Liver (tissue), 9 donors: ENCODE data around the gene TMPRSS11A. TPM values are rescaled to one million over a fixed set of nuclear protein-coding genes. Genes with fewer than 3 reads are reported as not detected.

Experiments
- DNase-seq: peaks from one replicate; pipeline ENCODE4 v3.0.0-alpha.2; 2017; ENCODE audit warnings: low spot score
- H3K27ac ChIP-seq, 2 donors: one replicate each; pipeline ENCODE4 v1.7.0; 2013; ENCODE audit warnings: inconsistent platforms in 2 of 2, low read length in 2 of 2, control low read depth in 1 of 2, low read depth in 1 of 2, mild to moderate bottlenecking in 1 of 2
- H3K27me3 ChIP-seq, 4 donors: one replicate each; pipeline versions ENCODE4 v1.6.1 to v1.7.0; 2013; ENCODE audit warnings: low read length in 3 of 4, inconsistent platforms in 1 of 4, mild to moderate bottlenecking in 1 of 4, moderate library complexity in 1 of 4; ENCODE audit not compliant: control insufficient read depth in 4 of 4, insufficient read depth in 4 of 4
- H3K36me3 ChIP-seq, 4 donors: one replicate each; pipeline versions ENCODE4 v1.6.1 to v1.7.0; 2013; ENCODE audit warnings: low read length in 3 of 4, mild to moderate bottlenecking in 3 of 4, low read depth in 1 of 4, moderate library complexity in 1 of 4; ENCODE audit not compliant: control insufficient read depth in 4 of 4, insufficient read depth in 3 of 4
- H3K4me1 ChIP-seq, 4 donors: one replicate each; pipeline versions ENCODE4 v1.6.1 to v1.7.0; 2013; ENCODE audit warnings: low read length in 3 of 4, mild to moderate bottlenecking in 3 of 4, moderate library complexity in 1 of 4; ENCODE audit not compliant: control insufficient read depth in 4 of 4, insufficient read depth in 4 of 4
- H3K4me3 ChIP-seq, 3 donors: one replicate each; pipeline versions ENCODE4 v1.6.1 to v1.7.0; 2013; ENCODE audit warnings: low read length in 3 of 3, control low read depth in 1 of 3, low read depth in 1 of 3, mild to moderate bottlenecking in 1 of 3
- H3K9ac ChIP-seq, 2 donors: one replicate each; pipeline ENCODE4 v1.7.0; 2013; ENCODE audit warnings: low read length in 2 of 2, mild to moderate bottlenecking in 2 of 2, moderate library complexity in 2 of 2, control low read depth in 1 of 2, low read depth in 1 of 2
- H3K9me3 ChIP-seq, 4 donors: one replicate each; pipeline versions ENCODE4 v1.6.1 to v1.7.0; 2013; ENCODE audit warnings: low read length in 3 of 4; ENCODE audit not compliant: control insufficient read depth in 4 of 4
- EGR1 ChIP-seq, 2 donors: IDR thresholded peaks; 2 replicates each; pipeline ENCODE4 v1.6.1; 2016 to 2018; ENCODE audit warnings: antibody characterized with exemption in 2 of 2, low read depth in 2 of 2
- FOXA1 ChIP-seq: IDR thresholded peaks from 2 replicates; pipeline ENCODE4 v1.6.1; 2016; ENCODE audit warnings: antibody characterized with exemption
- HNF4A ChIP-seq, 2 donors: conservative IDR thresholded peaks; 2 replicates each; pipeline ENCODE4 v1.6.1; 2016; ENCODE audit warnings: antibody characterized with exemption in 2 of 2, mild to moderate bottlenecking in 2 of 2
- HNF4G ChIP-seq: IDR thresholded peaks from 2 replicates; pipeline ENCODE4 v1.6.1; 2016; ENCODE audit warnings: antibody characterized with exemption
- JUND ChIP-seq, 2 donors: IDR thresholded peaks; 2 replicates each; pipeline ENCODE4 v1.6.1; 2016; ENCODE audit warnings: antibody characterized with exemption in 2 of 2
- RAD21 ChIP-seq, 2 donors: IDR thresholded peaks; 2 replicates each; pipeline ENCODE4 v1.6.1; 2016; ENCODE audit warnings: antibody characterized with exemption in 2 of 2, mild to moderate bottlenecking in 2 of 2
- RXRA ChIP-seq, 2 donors: IDR thresholded peaks; 2 replicates each; pipeline ENCODE4 v1.6.1; 2017 to 2018; ENCODE audit warnings: antibody characterized with exemption in 2 of 2, mild to moderate bottlenecking in 1 of 2
- SP1 ChIP-seq: IDR thresholded peaks from 2 replicates; pipeline ENCODE4 v1.6.1; 2018; ENCODE audit warnings: antibody characterized with exemption, mild to moderate bottlenecking
- YY1 ChIP-seq: IDR thresholded peaks from 2 replicates; pipeline ENCODE4 v1.6.1; 2016; ENCODE audit warnings: antibody characterized with exemption, mild to moderate bottlenecking
- WGBS: extraction: QIAGEN DNeasy Blood & Tissue Kit; methylation state at CpG from one replicate; pipeline ENCODE4 v1.1.7; 2013; 5-methylcytosine and 5-hydroxymethylcytosine counted together
- polyA plus RNA-seq, 2 donors: library from polyadenylated mRNA; stranded (reverse) in 1 of 2; unstranded in 1 of 2; fragments of 200-250 nt in 1 of 2; fragments of >200 nt in 1 of 2; fragmentation: Nextera tagmentation in 1 of 2; extraction: Ambion mirVana in 1 of 2; gene quantifications; one replicate each; pipeline versions ENCODE4 v1.2.1 to v1.2.3, GENCODE V29; 2013 to 2015
- total RNA-seq, 2 donors: library from RNA; depleted of rRNA; stranded (reverse); fragments of >200 nt; gene quantifications; one replicate each; pipeline ENCODE4 v1.2.3, GENCODE V29; 2014
- TF ChIP-seq, protein P1 (sequence below): fragments of 150-350 bp; IDR thresholded peaks from 2 replicates; pipeline ENCODE4 v1.5.1; 2017; ENCODE audit warnings: improper control_type of control experiment, low read depth, low read length; ENCODE audit not compliant: missing input control
- TF ChIP-seq, protein P2 (sequence below): IDR thresholded peaks from 2 replicates; pipeline ENCODE4 v1.6.1; 2016; ENCODE audit warnings: antibody characterized with exemption
- TF ChIP-seq, protein P3 (sequence below): IDR thresholded peaks from 2 replicates; pipeline ENCODE4 v1.6.1; 2016; ENCODE audit warnings: antibody characterized with exemption
- TF ChIP-seq, protein P4 (sequence below): IDR thresholded peaks from 2 replicates; pipeline ENCODE4 v1.6.1; 2016; ENCODE audit warnings: antibody characterized with exemption, mild to moderate bottlenecking
- donor health status: healthy.
- donor health status: healthy.
- donor health status: healthy.
- donor health status: healthy.
- donor health status: healthy.

The TMPRSS11A gene
- total and polyA plus RNA-seq, 4 donors = 0.01 TPM; not detected in 3

DNA sequence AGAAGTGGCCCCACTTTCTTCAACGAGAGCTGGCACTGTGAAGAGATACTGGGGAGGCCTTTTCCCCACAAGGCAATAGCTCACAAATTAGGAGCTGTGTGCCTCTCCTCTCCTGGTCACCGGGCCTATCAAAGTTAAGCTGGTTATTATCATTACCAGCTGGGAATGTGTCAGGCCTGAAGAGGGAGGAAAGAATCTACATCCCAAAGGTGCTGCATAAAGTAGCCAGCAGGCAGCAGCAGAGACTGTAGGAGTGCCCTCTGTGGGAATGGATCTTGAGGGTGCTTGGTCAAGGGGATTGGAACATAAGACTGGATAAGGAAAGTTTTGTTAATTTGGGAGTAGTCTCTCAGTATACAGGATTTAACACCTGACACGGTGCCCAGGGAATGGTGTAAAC, 70.4 kb downstream of the TMPRSS11A start:
- DNase-seq = no peak
- TF ChIP-seq RXRA (IDR thresholded peaks at IDR 0.05) (no peak), FOXA1 (no peak)
- TF ChIP-seq, protein P1, sequence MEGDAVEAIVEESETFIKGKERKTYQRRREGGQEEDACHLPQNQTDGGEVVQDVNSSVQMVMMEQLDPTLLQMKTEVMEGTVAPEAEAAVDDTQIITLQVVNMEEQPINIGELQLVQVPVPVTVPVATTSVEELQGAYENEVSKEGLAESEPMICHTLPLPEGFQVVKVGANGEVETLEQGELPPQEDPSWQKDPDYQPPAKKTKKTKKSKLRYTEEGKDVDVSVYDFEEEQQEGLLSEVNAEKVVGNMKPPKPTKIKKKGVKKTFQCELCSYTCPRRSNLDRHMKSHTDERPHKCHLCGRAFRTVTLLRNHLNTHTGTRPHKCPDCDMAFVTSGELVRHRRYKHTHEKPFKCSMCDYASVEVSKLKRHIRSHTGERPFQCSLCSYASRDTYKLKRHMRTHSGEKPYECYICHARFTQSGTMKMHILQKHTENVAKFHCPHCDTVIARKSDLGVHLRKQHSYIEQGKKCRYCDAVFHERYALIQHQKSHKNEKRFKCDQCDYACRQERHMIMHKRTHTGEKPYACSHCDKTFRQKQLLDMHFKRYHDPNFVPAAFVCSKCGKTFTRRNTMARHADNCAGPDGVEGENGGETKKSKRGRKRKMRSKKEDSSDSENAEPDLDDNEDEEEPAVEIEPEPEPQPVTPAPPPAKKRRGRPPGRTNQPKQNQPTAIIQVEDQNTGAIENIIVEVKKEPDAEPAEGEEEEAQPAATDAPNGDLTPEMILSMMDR = no peak
- TF ChIP-seq, protein P2, sequence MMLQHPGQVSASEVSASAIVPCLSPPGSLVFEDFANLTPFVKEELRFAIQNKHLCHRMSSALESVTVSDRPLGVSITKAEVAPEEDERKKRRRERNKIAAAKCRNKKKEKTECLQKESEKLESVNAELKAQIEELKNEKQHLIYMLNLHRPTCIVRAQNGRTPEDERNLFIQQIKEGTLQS = no peak
- 63% methylated on average over 3 of the region's 3 CpGs for WGBS

DNA sequence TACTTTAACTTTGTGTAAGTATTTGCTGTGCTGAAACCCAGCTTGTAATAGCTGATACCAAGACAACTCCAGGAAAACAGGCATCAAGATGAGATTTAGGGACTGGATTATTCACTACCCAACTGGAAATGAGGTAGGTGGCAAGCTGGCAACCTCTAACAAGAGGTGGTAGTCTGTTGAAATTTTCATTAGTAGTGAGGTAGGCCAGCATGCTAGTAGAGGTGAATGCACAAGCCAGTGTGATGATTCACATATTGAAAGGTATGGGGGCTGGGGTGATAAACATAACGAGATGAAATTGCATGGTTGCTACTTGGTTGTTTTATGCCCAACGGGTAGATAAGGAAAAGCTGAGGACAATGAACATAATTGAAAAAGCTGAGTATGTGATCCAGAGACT, 71.0 kb downstream of the TMPRSS11A start:
- 78% methylated on average over 2 of the region's 2 CpGs for WGBS
- Histone ChIP-seq H3K4me1 (no peaks in the 10 kb centered on the region), H3K36me3 (no peaks in the 10 kb centered on the region), H3K27ac (no peak overlapping the region), H3K4me3 (no peak overlapping the region), H3K27me3 (no peaks in the 10 kb centered on the region), H3K9me3 (no peaks in the 10 kb centered on the region), H3K9ac (no peak overlapping the region)
- DNase-seq = no peak
- TF ChIP-seq HNF4A (conservative IDR thresholded peaks at IDR 0.05) (no peak), YY1 (no peak), RAD21 (IDR thresholded peaks at IDR 0.05) (no peak), HNF4G (no peak), EGR1 (IDR thresholded peaks at IDR 0.05; ENCODE audit: low read depth in 2 of 2) (no peak), SP1 (no peak), JUND (IDR thresholded peaks at IDR 0.05) (no peak)
- TF ChIP-seq, protein P1 = no peak
- TF ChIP-seq, protein P2 = no peak
- TF ChIP-seq, protein P3, sequence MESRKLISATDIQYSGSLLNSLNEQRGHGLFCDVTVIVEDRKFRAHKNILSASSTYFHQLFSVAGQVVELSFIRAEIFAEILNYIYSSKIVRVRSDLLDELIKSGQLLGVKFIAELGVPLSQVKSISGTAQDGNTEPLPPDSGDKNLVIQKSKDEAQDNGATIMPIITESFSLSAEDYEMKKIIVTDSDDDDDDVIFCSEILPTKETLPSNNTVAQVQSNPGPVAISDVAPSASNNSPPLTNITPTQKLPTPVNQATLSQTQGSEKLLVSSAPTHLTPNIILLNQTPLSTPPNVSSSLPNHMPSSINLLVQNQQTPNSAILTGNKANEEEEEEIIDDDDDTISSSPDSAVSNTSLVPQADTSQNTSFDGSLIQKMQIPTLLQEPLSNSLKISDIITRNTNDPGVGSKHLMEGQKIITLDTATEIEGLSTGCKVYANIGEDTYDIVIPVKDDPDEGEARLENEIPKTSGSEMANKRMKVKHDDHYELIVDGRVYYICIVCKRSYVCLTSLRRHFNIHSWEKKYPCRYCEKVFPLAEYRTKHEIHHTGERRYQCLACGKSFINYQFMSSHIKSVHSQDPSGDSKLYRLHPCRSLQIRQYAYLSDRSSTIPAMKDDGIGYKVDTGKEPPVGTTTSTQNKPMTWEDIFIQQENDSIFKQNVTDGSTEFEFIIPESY = no peak
- TF ChIP-seq, protein P4, sequence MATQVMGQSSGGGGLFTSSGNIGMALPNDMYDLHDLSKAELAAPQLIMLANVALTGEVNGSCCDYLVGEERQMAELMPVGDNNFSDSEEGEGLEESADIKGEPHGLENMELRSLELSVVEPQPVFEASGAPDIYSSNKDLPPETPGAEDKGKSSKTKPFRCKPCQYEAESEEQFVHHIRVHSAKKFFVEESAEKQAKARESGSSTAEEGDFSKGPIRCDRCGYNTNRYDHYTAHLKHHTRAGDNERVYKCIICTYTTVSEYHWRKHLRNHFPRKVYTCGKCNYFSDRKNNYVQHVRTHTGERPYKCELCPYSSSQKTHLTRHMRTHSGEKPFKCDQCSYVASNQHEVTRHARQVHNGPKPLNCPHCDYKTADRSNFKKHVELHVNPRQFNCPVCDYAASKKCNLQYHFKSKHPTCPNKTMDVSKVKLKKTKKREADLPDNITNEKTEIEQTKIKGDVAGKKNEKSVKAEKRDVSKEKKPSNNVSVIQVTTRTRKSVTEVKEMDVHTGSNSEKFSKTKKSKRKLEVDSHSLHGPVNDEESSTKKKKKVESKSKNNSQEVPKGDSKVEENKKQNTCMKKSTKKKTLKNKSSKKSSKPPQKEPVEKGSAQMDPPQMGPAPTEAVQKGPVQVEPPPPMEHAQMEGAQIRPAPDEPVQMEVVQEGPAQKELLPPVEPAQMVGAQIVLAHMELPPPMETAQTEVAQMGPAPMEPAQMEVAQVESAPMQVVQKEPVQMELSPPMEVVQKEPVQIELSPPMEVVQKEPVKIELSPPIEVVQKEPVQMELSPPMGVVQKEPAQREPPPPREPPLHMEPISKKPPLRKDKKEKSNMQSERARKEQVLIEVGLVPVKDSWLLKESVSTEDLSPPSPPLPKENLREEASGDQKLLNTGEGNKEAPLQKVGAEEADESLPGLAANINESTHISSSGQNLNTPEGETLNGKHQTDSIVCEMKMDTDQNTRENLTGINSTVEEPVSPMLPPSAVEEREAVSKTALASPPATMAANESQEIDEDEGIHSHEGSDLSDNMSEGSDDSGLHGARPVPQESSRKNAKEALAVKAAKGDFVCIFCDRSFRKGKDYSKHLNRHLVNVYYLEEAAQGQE = no peak

More for the DNA sequence above, 70.4 kb downstream of the TMPRSS11A start:
- H3K4me3 ChIP-seq = no peak overlapping the region
- no peak overlapping the region for H3K9ac ChIP-seq
- no peaks in the 10 kb centered on the region for H3K27me3 ChIP-seq
- no peaks in the 10 kb centered on the region for H3K36me3 ChIP-seq
- H3K27ac ChIP-seq = no peak overlapping the region
- no peaks in the 10 kb centered on the region for H3K4me1 ChIP-seq
- H3K9me3 ChIP-seq = no peaks in the 10 kb centered on the region
